Measurements from ENCODE around the gene PSRC1. TPM values are rescaled to one million over a fixed set of nuclear protein-coding genes. Genes with fewer than 3 reads are reported as not detected.

The PSRC1 gene
- total RNA-seq, 1 experiment from 2014 or later = 60.3 TPM

GRCh38 chr1:109269981-109270622 lies 12.8 kb downstream of the PSRC1 start:
- H3K79me1 ChIP-seq (ENCODE audit: insufficient read depth, low read depth, low read length, poor library complexity, severe bottlenecking) = no peaks in the 10 kb centered on the region
- Mint-ChIP-seq H3K4me1 (peaks cover 13 to 14% of the 10 kb centered on the region in 2 experiments), H3K9me3 (no peaks in the 10 kb centered on the region; a peak in 1 of 5 replicates), H3K27ac (peak overlapping the region in 1 of 3 experiments; percentile 27; a peak in 1 of 7 replicates), H3K27me3 (ENCODE audit: low read depth) (no peaks in the 10 kb centered on the region), H3K36me3 (ENCODE audit: insufficient read depth in 1 of 3, low read depth in 3 of 3) (peaks cover 9 to 52% (median 52%) of the 10 kb centered on the region in 3 experiments; a peak in 6 of 7 replicates), H3K4me3 (no peak overlapping the region; a peak in 1 of 5 replicates)
- no peak overlapping the region for H3K4ac ChIP-seq (ENCODE audit: low read depth, low read length)
- no peak overlapping the region for H2BK15ac ChIP-seq (ENCODE audit: low read depth, low read length)
- H3K27me3 ChIP-seq (ENCODE audit: insufficient read depth, low read length) = no peaks in the 10 kb centered on the region
- H2BK5ac ChIP-seq (ENCODE audit: insufficient read length, low read length) = no peak overlapping the region
- no peaks in the 10 kb centered on the region for H3K9me3 ChIP-seq (ENCODE audit: control insufficient read depth, low read depth, low read length)
- H4K20me1 ChIP-seq (ENCODE audit: control insufficient read depth, insufficient read depth, insufficient read length) = no peaks in the 10 kb centered on the region
- H3K4me2 ChIP-seq (ENCODE audit: insufficient read depth, insufficient read length, low read length) = no peak overlapping the region
- no peak overlapping the region for H4K5ac ChIP-seq (ENCODE audit: insufficient read length, low read depth, low read length)
- H3K23ac ChIP-seq (ENCODE audit: insufficient read length, low read depth, low read length) = no peak overlapping the region
- no peaks in the 10 kb centered on the region for H3K79me2 ChIP-seq (ENCODE audit: insufficient read depth, low read length)
- no peak overlapping the region for H3K27ac ChIP-seq (ENCODE audit: insufficient read length, low read depth, low read length)
- no peak overlapping the region for H2AK5ac ChIP-seq (ENCODE audit: insufficient read length, low read length)
- DNase-seq = no peak
- no peak overlapping the region for H2BK20ac ChIP-seq (ENCODE audit: low read depth, low read length, poor library complexity, severe bottlenecking)
- TF ChIP-seq, protein P1, sequence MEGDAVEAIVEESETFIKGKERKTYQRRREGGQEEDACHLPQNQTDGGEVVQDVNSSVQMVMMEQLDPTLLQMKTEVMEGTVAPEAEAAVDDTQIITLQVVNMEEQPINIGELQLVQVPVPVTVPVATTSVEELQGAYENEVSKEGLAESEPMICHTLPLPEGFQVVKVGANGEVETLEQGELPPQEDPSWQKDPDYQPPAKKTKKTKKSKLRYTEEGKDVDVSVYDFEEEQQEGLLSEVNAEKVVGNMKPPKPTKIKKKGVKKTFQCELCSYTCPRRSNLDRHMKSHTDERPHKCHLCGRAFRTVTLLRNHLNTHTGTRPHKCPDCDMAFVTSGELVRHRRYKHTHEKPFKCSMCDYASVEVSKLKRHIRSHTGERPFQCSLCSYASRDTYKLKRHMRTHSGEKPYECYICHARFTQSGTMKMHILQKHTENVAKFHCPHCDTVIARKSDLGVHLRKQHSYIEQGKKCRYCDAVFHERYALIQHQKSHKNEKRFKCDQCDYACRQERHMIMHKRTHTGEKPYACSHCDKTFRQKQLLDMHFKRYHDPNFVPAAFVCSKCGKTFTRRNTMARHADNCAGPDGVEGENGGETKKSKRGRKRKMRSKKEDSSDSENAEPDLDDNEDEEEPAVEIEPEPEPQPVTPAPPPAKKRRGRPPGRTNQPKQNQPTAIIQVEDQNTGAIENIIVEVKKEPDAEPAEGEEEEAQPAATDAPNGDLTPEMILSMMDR (conservative IDR thresholded peaks at IDR 0.05) = no peak
- H2AFZ ChIP-seq (ENCODE audit: low read length) = no peak overlapping the region
- no CpG with 5 or more reads among the region's 17 CpGs for whole genome bisulfite sequencing (ENCODE audit: extremely low coverage, insufficient read length, low lambda C conversion rate)
- no peak overlapping the region for H2BK120ac ChIP-seq (ENCODE audit: low read depth, low read length, poor library complexity, severe bottlenecking)
- H4K91ac ChIP-seq (ENCODE audit: insufficient read length, low read depth, low read length) = no peak overlapping the region
- H3T11ph ChIP-seq (ENCODE audit: low read length) = no peak overlapping the region
- H3K14ac ChIP-seq (ENCODE audit: insufficient read depth, low read length) = no peak overlapping the region
- H4K8ac ChIP-seq (replicated peaks; ENCODE audit: insufficient read length, low read depth, low read length) = no peak overlapping the region
- H3K9ac ChIP-seq (ENCODE audit: extremely low read depth, insufficient read length, low read length) = no peak overlapping the region
- H2BK12ac ChIP-seq (ENCODE audit: insufficient read length, low read depth, low read length) = no peak overlapping the region
- H3K4me1 ChIP-seq (ENCODE audit: insufficient read depth, low read length) = no peaks in the 10 kb centered on the region; the same call in 1 of the 2 replicates
- H3K56ac ChIP-seq (ENCODE audit: insufficient read length, low read depth, low read length) = no peak overlapping the region
- H3K23me2 ChIP-seq (ENCODE audit: insufficient read length, low read depth, low read length, poor library complexity, severe bottlenecking) = no peaks in the 10 kb centered on the region
- H3K18ac ChIP-seq (ENCODE audit: insufficient read length, low read depth, low read length) = no peak overlapping the region

All from H9 (cell line).